ENCODE data around the gene CWC27.

The CWC27 gene

GRCh38 chr5:65015767-65016166, 247.0 kb downstream of the CWC27 start:
- H3K4me3 ChIP-seq (ENCODE audit: low read depth, low read length): no peak overlapping the region
- H3K9ac ChIP-seq (ENCODE audit: low read length): no peak overlapping the region
- no peaks in the 10 kb centered on the region for H3K9me3 ChIP-seq (ENCODE audit: control insufficient read depth, insufficient read depth, low read depth, low read length)
- H3K27me3 ChIP-seq (ENCODE audit: control insufficient read depth, insufficient read depth, low read length): no peaks in the 10 kb centered on the region
- H3K36me3 ChIP-seq (ENCODE audit: control insufficient read depth, insufficient read depth, low read length): no peaks in the 10 kb centered on the region
- H3K4me1 ChIP-seq (ENCODE audit: control insufficient read depth, insufficient read depth, low read length): no peaks in the 10 kb centered on the region
- no peak overlapping the region for H3K27ac ChIP-seq (ENCODE audit: low read depth, low read length)

- Histone ChIP-seq H3K27me3 (ENCODE audit: control insufficient read depth, insufficient read depth, low read length) (no peaks in the 10 kb centered on the region), H3K9ac (ENCODE audit: low read length) (no peak overlapping the region), H3K36me3 (ENCODE audit: control insufficient read depth, insufficient read depth, low read length) (no peaks in the 10 kb centered on the region), H3K27ac (ENCODE audit: low read depth, low read length) (no peak overlapping the region), H3K4me3 (ENCODE audit: low read depth, low read length) (no peak overlapping the region), H3K4me1 (ENCODE audit: control insufficient read depth, insufficient read depth, low read length) (no peaks in the 10 kb centered on the region), H3K9me3 (ENCODE audit: control insufficient read depth, insufficient read depth, low read depth, low read length) (no peaks in the 10 kb centered on the region)
Measured at GRCh38 chr5:65017636-65018035, 248.9 kb downstream of the CWC27 start.

GRCh38 chr5:65018763-65019162, 250.0 kb downstream of the CWC27 start:
- no peaks in the 10 kb centered on the region for H3K27me3 ChIP-seq (ENCODE audit: control insufficient read depth, insufficient read depth, low read length)
- H3K9ac ChIP-seq (ENCODE audit: low read length): no peak overlapping the region

GRCh38 chr5:65020492-65020891, 251.8 kb downstream of the CWC27 start:
- Histone ChIP-seq H3K27ac (ENCODE audit: low read depth, low read length) (no peak overlapping the region), H3K9me3 (ENCODE audit: control insufficient read depth, insufficient read depth, low read depth, low read length) (no peaks in the 10 kb centered on the region), H3K27me3 (ENCODE audit: control insufficient read depth, insufficient read depth, low read length) (no peaks in the 10 kb centered on the region), H3K36me3 (ENCODE audit: control insufficient read depth, insufficient read depth, low read length) (no peaks in the 10 kb centered on the region), H3K4me3 (ENCODE audit: low read depth, low read length) (no peak overlapping the region), H3K4me1 (ENCODE audit: control insufficient read depth, insufficient read depth, low read length) (no peaks in the 10 kb centered on the region), H3K9ac (ENCODE audit: low read length) (no peak overlapping the region)

More at GRCh38 chr5:65018763-65019162, 250.0 kb downstream of the CWC27 start:
- no peaks in the 10 kb centered on the region for H3K9me3 ChIP-seq (ENCODE audit: control insufficient read depth, insufficient read depth, low read depth, low read length)
- no peak overlapping the region for H3K27ac ChIP-seq (ENCODE audit: low read depth, low read length)
- no peaks in the 10 kb centered on the region for H3K4me1 ChIP-seq (ENCODE audit: control insufficient read depth, insufficient read depth, low read length)
- no peak overlapping the region for H3K4me3 ChIP-seq (ENCODE audit: low read depth, low read length)
- H3K36me3 ChIP-seq (ENCODE audit: control insufficient read depth, insufficient read depth, low read length): no peaks in the 10 kb centered on the region

DNA sequence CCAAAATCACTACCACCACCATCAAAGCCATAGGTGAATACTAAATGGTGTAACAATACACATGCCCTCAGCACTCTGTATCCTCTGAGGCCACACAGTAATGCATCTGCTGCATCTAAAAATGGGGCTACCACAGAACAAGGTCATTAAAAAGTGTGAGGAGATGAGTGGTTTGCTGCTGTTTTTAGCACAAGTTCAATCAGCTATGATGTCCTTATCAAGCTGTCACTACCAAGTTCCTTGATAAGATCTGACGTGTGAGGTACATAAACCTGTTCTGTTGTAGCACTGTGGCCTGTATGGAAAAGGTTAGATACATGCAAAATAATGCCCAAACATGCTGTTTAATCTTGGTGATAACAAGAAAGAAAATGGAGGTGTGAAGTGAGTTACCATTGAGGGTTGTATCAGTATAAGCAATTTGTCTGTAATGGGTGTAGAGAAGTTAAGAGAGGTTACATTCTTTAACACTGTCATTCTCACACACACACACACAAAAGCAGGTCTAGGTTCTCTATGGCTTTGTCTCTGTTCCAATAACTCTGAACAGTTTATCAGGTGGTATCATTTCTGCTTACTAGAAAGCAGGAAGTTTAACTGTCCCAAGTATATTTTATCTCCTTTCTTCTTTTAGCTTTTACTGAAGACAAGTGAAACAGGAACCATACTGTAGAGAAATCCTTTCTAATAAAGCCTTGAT, 252.9 kb downstream of the CWC27 start:
- Histone ChIP-seq H3K4me1 (ENCODE audit: control insufficient read depth, insufficient read depth, low read length) (no peaks in the 10 kb centered on the region), H3K9ac (ENCODE audit: low read length) (no peak overlapping the region), H3K36me3 (ENCODE audit: control insufficient read depth, insufficient read depth, low read length) (no peaks in the 10 kb centered on the region), H3K27me3 (ENCODE audit: control insufficient read depth, insufficient read depth, low read length) (no peaks in the 10 kb centered on the region), H3K4me3 (ENCODE audit: low read depth, low read length) (no peak overlapping the region), H3K9me3 (ENCODE audit: control insufficient read depth, insufficient read depth, low read depth, low read length) (no peaks in the 10 kb centered on the region), H3K27ac (ENCODE audit: low read depth, low read length) (no peak overlapping the region)

GRCh38 chr5:65022932-65023331, 254.2 kb downstream of the CWC27 start:
- Histone ChIP-seq H3K27ac (ENCODE audit: low read depth, low read length) (no peak overlapping the region), H3K36me3 (ENCODE audit: control insufficient read depth, insufficient read depth, low read length) (no peaks in the 10 kb centered on the region), H3K27me3 (ENCODE audit: control insufficient read depth, insufficient read depth, low read length) (no peaks in the 10 kb centered on the region), H3K4me1 (ENCODE audit: control insufficient read depth, insufficient read depth, low read length) (no peaks in the 10 kb centered on the region), H3K9me3 (ENCODE audit: control insufficient read depth, insufficient read depth, low read depth, low read length) (no peaks in the 10 kb centered on the region), H3K9ac (ENCODE audit: low read length) (no peak overlapping the region), H3K4me3 (ENCODE audit: low read depth, low read length) (no peak overlapping the region)

GRCh38 chr5:65024681-65025080, 256.0 kb downstream of the CWC27 start:
- Histone ChIP-seq H3K9me3 (ENCODE audit: control insufficient read depth, insufficient read depth, low read depth, low read length) (no peaks in the 10 kb centered on the region), H3K4me3 (ENCODE audit: low read depth, low read length) (no peak overlapping the region), H3K27ac (ENCODE audit: low read depth, low read length) (no peak overlapping the region), H3K27me3 (ENCODE audit: control insufficient read depth, insufficient read depth, low read length) (no peaks in the 10 kb centered on the region), H3K36me3 (ENCODE audit: control insufficient read depth, insufficient read depth, low read length) (no peaks in the 10 kb centered on the region), H3K4me1 (ENCODE audit: control insufficient read depth, insufficient read depth, low read length) (no peaks in the 10 kb centered on the region), H3K9ac (ENCODE audit: low read length) (no peak overlapping the region)

DNA sequence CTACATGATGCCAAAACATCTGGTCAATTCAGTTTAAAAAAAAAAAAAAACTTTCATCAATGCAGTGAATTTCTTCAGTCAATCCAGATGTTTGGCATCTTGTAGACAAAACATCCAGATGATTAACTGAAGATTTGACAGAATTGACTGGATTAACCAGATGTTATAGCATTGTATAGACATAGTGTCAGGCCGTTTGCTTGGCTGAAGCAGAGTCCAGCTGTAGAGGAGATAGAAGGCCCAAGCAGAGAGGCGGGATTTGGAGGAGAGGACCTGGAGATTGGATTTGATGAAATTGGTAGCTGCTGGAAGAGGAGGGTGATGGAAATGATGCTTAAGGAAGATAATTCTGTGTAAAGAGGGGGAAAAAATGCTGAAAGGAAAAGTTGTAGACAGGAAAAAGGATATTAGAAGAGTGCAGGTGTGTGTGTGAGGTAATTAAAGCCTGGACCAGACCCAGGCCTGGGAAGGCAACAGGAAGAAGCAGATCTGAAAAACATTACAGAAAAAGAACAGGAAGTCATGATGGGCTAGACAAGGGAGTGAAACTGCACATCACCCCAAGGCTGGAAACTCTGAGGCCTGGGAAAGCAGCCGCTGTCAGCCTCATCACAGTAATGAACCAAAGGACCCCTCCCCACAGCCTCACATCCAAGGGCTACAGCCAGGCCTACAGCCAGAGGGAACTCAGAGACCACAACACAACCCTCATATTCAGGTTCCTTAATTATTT, 258.3 kb downstream of the CWC27 start:
- Histone ChIP-seq H3K27me3 (ENCODE audit: control insufficient read depth, insufficient read depth, low read length) (no peaks in the 10 kb centered on the region), H3K27ac (ENCODE audit: low read depth, low read length) (no peak overlapping the region), H3K9ac (ENCODE audit: low read length) (no peak overlapping the region), H3K4me1 (ENCODE audit: control insufficient read depth, insufficient read depth, low read length) (no peaks in the 10 kb centered on the region), H3K4me3 (ENCODE audit: low read depth, low read length) (no peak overlapping the region), H3K36me3 (ENCODE audit: control insufficient read depth, insufficient read depth, low read length) (no peaks in the 10 kb centered on the region), H3K9me3 (ENCODE audit: control insufficient read depth, insufficient read depth, low read depth, low read length) (no peaks in the 10 kb centered on the region)

DNA sequence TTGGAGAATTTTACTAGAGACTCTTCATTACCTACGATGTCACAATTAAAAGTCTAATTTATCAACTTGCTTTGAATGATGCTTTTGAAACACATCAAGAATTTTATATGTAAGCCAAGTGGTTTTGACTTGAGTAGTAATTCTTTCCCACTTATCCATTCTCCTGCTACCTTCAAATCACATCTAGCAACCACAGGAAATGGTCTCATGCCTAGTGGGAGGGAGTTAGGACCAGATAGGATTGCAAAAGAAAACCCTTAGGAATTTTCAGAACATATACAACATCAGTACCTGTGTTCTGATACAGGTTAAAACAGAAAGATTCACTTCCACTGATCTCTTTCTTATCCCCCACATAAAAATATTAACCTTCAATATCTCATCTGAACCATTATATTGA, 260.4 kb downstream of the CWC27 start:
- H3K27me3 ChIP-seq (ENCODE audit: control insufficient read depth, insufficient read depth, low read length): no peaks in the 10 kb centered on the region
- no peak overlapping the region for H3K9ac ChIP-seq (ENCODE audit: low read length)
- no peak overlapping the region for H3K27ac ChIP-seq (ENCODE audit: low read depth, low read length)
- H3K36me3 ChIP-seq (ENCODE audit: control insufficient read depth, insufficient read depth, low read length): no peaks in the 10 kb centered on the region
- peaks cover under 1% of the 10 kb centered on the region; the same call in 1 of the 2 replicates for H3K4me1 ChIP-seq (ENCODE audit: control insufficient read depth, insufficient read depth, low read length)
- no peak overlapping the region for H3K4me3 ChIP-seq (ENCODE audit: low read depth, low read length)
- no peaks in the 10 kb centered on the region for H3K9me3 ChIP-seq (ENCODE audit: control insufficient read depth, insufficient read depth, low read depth, low read length)

DNA sequence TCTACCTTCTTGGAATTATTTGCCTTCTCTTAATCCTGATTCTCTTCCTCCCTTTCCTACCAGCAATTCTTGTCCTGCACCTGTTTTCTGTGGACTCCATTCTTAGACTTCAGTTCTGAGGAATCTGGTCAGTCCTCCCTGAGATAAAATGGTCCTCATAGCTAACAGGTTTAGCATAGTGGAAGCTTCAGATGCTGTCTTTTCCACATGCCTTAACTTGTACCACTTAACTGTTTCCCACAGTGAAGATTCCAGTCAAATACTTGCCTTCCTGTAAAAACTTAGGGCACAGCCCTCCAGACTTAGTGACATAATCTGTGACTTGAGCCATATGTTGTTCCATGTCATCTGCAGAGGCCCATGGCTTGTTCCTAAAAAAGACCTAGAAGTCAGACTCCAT, 261.3 kb downstream of the CWC27 start:
- no peak overlapping the region for H3K27ac ChIP-seq (ENCODE audit: low read depth, low read length)
- no peak overlapping the region for H3K4me3 ChIP-seq (ENCODE audit: low read depth, low read length)
- H3K9ac ChIP-seq (ENCODE audit: low read length): no peak overlapping the region
- H3K9me3 ChIP-seq (ENCODE audit: control insufficient read depth, insufficient read depth, low read depth, low read length): no peaks in the 10 kb centered on the region
- H3K4me1 ChIP-seq (ENCODE audit: control insufficient read depth, insufficient read depth, low read length): peaks cover 9% of the 10 kb centered on the region
- no peaks in the 10 kb centered on the region for H3K36me3 ChIP-seq (ENCODE audit: control insufficient read depth, insufficient read depth, low read length)
- no peaks in the 10 kb centered on the region for H3K27me3 ChIP-seq (ENCODE audit: control insufficient read depth, insufficient read depth, low read length)

DNA sequence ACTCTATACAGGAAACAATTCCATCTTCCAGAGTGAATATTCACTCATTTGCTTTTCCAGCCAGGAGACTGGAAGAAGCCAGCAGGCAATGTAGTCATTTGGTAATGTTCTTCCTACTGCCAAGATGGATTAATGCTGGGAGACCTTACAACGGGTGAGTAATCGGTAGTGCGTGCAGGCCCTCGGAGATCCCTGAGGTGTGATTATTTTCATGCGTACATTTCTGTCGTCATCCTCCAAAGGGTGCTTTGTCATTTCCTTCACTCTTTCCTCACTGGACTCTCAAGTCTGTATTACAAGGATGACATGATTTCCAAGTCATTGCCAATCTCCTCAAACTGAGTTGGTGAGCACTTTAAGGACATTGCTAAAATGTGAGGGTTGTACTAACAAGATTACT, 263.5 kb downstream of the CWC27 start:
- H3K4me1 ChIP-seq (ENCODE audit: control insufficient read depth, insufficient read depth, low read length): peaks cover 22% of the 10 kb centered on the region
- H3K9ac ChIP-seq (ENCODE audit: low read length): no peak overlapping the region
- H3K4me3 ChIP-seq (ENCODE audit: low read depth, low read length): no peak overlapping the region
- H3K36me3 ChIP-seq (ENCODE audit: control insufficient read depth, insufficient read depth, low read length): no peaks in the 10 kb centered on the region
- no peaks in the 10 kb centered on the region for H3K27me3 ChIP-seq (ENCODE audit: control insufficient read depth, insufficient read depth, low read length)
- H3K9me3 ChIP-seq (ENCODE audit: control insufficient read depth, insufficient read depth, low read depth, low read length): no peaks in the 10 kb centered on the region
- H3K27ac ChIP-seq (ENCODE audit: low read depth, low read length): no peak overlapping the region
